Sigmoid colon (tissue), 4 donors: ENCODE data around the gene GPC6.

Source experiments
- POLR2A ChIP-seq, 2 donors: fragments of 450-650 bp; IDR thresholded peaks; one replicate each; pipeline ENCODE4 v1.6.1; 2016; ENCODE audit warnings: antibody characterized with exemption in 2 of 2, mild to moderate bottlenecking in 2 of 2, moderate library complexity in 2 of 2
- POLR2AphosphoS5 ChIP-seq, 4 donors: sonication (generic); formaldehyde crosslinking; IDR thresholded peaks; one replicate each; pipeline ENCODE4 v1.6.1; 2017; ENCODE audit warnings: antibody characterized with exemption in 4 of 4
- TF ChIP-seq, protein P1 (sequence below), 4 experiments: fragments of 450-650 bp in 3 of 4; fragments of 200-600 bp in 1 of 4; IDR thresholded peaks; one replicate each; pipeline ENCODE4 v1.5.1; 2016 to 2019; ENCODE audit warnings: antibody characterized with exemption in 4 of 4, mild to moderate bottlenecking in 3 of 4, moderate library complexity in 2 of 4

DNA sequence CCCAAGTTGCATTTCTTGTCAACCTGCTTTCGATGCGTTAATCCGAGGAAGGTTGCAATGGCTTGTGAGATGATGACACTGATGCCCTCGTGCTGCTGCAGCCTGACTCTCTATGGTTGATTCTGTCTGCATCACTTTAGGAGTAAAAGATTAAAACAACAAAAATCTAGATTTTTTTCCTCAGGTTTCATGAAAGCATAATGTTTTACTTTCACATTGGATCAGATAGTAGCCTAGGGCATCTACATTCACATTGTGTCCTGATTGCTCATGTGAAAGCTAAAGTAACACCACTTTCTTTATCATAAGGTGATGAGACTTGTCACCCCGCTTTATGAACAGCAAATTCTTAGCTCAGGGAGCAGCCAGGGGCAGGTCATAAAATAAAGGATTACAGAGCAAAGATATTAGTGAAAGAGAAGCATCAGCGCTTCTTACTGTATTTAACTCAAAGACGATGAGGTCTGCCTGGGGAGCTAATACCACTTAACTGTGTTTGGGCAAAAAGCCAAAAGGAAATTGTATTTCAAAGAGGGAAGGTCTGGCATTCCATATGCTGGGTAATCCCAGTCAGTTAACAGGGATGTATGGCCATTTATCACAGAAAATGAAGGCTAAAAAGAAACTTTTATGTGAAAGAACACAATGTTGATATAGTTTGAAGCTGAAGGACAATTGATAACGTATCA lies 270.5 kb downstream of the GPC6 start:
- TF ChIP-seq POLR2AphosphoS5 (IDR thresholded peaks at IDR 0.05) (no peak), POLR2A (IDR thresholded peaks at IDR 0.05) (no peak)
- TF ChIP-seq, protein P1, sequence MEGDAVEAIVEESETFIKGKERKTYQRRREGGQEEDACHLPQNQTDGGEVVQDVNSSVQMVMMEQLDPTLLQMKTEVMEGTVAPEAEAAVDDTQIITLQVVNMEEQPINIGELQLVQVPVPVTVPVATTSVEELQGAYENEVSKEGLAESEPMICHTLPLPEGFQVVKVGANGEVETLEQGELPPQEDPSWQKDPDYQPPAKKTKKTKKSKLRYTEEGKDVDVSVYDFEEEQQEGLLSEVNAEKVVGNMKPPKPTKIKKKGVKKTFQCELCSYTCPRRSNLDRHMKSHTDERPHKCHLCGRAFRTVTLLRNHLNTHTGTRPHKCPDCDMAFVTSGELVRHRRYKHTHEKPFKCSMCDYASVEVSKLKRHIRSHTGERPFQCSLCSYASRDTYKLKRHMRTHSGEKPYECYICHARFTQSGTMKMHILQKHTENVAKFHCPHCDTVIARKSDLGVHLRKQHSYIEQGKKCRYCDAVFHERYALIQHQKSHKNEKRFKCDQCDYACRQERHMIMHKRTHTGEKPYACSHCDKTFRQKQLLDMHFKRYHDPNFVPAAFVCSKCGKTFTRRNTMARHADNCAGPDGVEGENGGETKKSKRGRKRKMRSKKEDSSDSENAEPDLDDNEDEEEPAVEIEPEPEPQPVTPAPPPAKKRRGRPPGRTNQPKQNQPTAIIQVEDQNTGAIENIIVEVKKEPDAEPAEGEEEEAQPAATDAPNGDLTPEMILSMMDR (IDR thresholded peaks at IDR 0.05), result no peak
